Myocyte (in vitro differentiated cells): ENCODE measurements around the gene HSD11B1. TPM values are rescaled to one million over a fixed set of nuclear protein-coding genes. Genes with fewer than 3 reads are reported as not detected.
A peak's percentile ranks its signal among the peaks of the same experiment; 100 is the strongest.

Source experiments
- DNase-seq: peaks from one replicate; pipeline ENCODE4 v3.0.0-alpha.2; 2012; ENCODE audit warnings: low read depth
- total RNA-seq: library from RNA; depleted of rRNA; stranded (reverse); fragments of >200 nt; gene quantifications from 2 replicates; pipeline ENCODE4 v1.2.3, GENCODE V29; 2014

Gene HSD11B1
- total RNA-seq, 1 donor from 2014 or later, result 2.0 TPM

DNA sequence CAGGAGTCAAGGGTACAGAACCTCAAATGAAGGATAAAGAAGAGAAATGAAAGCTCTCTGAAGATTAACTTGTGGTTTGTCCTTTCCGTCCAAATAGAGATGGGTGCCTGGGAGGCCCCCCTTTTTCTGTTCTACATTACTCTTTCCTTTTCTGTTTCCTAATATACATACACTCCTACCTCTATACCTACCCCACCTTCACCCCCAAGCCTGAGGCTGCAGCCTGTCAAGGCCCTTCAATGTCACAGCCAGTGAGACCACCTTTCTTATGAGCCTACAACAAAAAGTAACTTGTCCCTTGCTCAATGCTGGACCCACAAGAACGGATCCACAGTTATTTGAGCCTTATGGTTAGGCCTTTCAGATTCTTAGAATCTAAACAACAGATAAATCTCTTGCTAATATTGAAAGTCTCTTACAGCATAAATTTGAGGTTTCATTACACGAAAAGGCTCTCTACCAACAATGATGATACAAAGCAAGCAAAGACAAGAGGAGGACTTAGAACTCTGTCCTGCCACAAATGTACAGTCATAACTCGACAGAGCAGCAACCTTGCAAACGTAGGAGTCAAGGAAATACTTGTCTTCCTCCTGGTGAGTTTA is 47.1 kb downstream of the HSD11B1 start:
- DNase-seq, result no peak

DNA sequence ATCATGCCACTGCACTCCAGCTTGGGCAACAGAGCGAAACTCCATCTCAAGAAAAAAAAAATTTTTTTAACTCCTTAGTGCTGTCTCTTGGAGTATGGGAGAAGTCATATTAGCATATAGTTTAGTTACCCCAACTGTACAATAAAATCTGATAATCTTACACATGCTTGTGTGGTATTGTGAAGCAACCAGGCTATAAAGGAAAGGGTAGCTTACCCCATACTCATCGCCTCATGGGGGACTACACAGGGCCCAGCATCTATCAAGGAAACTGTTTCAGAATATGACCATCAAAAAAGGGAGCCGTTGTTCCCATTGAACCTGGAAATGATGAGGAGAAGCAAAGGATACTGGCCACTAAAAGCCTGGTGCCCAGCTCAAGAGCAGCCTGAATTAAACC is 48.2 kb downstream of the HSD11B1 start:
- no peak for DNase-seq

DNA sequence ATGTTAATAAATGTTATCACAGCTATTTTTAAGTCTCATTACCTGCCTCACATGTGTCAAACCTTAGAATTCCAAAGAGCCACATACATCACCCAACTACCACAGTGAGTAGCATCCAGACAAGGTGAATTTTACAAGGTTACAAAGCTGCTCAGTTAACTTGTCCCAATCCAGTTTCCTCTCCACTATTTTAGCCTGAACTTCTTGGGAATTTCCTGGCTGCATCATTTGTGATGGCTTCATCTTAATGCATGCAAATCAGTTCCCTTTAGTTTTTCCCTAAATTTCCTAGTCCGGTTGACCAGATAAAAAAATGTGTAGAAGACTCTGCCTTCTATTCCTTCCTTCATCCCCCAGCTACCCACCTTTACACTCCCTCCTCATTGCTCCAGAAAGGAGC is 50.6 kb downstream of the HSD11B1 start:
- no peak for DNase-seq

DNA sequence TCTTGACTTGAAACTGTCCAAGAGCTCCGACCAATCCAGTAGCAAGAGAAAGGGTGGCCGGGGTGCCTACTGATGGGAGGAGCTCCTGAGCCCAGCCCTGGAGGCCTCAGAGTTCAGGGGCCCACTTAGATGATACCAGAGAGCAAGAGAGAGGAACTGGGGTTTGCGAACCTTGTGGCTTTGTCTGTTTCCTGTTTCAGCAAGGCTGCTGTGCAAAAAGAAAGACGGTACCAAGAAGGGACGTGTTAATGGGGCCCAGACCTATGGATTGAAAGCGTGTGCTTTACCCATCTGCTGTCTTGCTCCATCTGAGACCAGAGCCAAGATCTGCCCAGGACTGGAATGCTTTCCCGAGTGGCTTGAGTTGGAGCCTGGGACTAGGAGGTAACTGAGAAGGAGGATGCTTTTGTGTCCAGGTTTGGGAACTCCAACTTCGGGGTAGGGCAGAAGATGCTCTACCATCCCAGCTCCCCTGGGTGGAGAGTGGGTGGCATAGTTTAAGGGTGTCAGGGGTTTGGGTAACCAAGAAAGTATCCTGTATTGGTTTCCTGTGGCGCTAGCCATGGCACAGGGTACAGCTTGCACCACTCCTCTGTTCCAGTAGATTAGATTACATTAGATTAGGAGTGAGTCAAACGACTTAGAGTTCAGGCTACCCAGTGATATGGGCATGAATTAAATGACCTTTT is 51.4 kb downstream of the HSD11B1 start, which contains the start of gene TRAF3IP3:
Gene TRAF3IP3, plus strand, starts transcription at position 128 of the 689 bp plus-strand sequence. CDS start 3,987 bp downstream, outside the sequence.
- DNase-seq, result no peak

DNA sequence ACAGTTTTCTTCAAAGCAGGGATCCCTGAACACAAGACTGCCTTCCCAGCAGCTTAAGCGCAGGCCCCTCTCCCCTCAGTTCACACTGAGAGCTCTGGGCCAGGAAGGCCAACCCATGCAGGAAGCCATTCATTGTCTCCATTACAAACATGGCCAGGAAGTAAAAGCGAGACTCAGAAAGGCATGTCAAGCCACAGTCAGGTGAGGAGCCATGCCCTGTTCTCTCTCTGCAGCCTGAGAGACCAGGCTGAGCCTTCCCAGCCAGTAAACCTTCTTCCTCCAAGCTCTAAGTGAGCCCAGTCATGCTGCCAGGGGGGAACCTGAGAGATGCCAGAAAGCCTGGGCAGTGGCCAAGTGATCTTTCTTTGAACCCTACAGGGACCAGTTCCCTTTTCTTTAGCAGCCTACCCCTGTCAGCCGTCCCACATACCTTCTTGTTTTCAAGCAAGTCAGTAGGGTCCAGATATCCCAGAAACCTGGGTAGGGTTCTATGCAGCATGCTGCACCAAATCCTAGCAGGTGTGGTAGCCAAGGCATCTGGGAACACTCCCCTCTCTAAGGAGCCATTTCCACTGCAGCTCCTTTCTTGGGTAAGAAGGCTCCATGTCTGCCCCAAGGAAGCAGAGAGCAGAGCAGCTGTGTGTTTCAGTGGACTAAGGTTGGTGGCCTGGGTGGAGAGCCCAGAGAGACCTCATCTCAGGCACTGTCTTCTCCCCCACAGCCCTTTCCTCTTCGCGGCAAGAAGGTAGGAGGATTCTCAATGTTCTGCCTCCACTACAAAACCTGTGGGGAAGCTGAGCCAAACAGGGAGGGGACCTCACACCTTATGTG is 52.2 kb downstream of the HSD11B1 start:
- DNase-seq, result no peak

DNA sequence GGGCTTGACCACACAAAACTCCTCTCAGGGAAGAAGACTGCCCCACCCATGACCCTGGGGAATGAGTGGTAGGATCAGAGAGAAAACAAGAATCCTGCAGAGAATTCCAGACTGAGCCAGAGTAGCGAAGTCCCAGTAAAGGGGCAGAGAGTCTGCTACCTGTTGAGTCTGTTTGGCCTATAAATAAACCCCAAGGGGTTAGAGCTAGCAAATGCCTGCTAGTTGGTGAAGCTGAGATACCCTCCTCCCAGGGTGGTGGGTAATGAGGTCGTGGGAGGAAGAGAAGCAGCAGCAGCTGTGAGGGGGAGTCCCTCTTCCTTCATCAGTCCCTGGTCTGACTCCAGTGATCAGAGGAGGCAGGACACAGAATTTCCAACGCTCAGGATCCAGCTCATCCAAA is 53.8 kb downstream of the HSD11B1 start:
- no peak for DNase-seq

DNA sequence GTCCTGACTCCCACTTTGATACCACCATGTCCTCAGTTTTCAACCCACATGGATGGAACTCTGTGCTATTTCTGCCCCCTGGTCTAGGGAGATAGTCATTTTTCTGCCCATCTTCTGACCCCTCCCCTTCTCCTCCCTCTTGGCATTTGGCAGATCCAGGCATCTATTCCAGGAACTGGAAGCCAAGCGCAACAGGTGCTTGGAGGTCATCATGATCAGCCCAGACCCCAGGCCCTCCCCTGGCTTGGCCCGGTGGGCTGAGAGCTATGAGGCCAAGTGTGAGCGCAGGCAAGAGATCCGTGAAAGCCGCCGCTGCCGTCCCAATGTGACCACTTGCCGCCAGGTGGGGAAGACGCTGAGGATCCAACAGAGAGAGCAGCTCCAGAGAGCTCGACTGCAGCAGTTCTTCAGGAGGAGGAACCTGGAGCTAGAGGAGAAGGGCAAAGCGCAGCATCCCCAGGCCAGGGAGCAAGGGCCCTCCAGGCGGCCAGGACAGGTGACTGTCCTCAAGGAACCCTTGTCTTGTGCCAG is 55.2 kb downstream of the HSD11B1 start:
- DNase-seq, result peak; percentile 57

DNA sequence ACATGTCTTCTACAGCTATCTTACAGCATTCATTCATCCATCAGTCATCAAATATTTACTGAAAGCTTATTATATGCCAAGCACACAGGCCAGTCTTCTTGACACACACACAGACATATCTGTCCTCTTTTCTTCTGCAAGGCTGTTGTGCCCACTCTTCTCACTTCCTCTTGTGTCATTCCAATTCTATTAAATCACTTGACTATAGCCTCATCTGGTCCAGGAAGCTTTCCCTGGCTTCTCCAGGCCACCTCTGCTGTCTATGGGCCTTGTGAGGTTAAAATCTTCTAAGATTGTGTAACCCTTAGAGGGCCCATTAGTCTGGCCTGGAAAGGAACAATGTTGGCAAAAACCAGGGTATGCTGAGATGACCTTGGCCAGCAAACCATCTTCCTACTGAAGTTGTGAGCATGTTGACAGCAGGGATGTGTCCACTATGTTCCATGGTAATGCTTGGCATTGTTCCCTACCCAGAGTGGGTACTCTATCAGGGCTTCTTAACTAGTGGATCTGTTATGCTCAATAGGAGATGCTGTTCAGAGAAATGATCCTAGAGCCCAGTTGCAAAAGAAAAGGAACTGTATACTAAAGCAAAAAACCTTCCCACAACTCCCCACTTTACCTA is 56.5 kb downstream of the HSD11B1 start:
- no peak for DNase-seq

DNA sequence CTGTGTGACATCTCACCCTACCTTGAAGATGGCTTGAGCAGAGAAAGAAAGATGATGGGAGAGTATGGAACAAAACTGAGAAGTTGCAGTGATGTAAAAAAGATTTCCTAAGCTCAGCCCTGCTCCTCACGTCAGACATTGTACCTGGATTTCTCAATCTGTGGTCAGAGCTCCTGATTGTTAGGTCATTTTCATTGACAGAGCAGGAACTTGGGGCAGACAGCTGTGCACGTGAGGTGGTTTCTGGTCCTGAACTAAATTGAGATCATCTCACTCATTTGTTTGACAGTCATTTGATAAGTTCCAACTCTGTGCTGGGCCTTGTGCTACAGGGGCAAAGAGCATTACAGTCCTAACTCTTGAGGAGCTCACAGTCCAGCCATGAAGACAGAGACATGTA is 61.4 kb downstream of the HSD11B1 start:
- DNase-seq, result no peak

DNA sequence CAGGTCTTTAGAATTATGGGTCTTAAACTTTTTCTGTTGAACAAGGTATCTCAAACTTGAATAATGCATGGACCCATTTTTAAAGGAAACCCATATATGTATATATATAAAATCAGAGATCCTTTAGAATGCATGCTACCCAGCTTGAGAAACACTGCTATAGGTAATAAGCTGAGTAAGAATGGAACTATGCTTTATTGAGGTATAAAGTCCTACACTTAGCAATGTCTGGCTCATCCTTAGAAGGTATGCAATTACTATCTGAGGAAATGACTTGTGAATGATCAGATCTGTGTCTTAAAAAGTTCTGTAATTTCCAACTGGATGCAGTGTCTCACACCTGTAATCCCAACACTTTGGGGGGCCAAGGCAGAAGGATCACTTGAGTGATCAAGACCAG is 62.5 kb downstream of the HSD11B1 start:
- no peak for DNase-seq

DNA sequence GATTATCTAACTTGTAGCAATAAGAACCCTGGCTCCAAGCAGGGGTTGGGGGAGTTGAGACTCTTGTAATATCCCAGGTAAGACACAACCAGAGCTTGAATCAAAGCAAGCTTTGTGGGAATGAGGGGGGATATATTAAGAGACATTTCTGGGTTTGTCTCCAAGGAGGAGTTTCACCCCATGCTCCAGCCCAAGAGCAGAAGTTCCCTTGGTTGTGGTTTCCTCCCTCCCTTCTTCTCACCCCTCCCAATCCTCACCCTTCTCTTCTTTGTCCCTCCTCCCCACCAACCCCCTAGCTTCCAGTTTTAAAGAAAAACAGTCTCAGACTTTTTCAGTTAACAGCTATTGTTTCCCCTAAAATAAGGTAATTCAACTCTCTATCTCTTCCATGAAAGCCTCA is 63.1 kb downstream of the HSD11B1 start:
- no peak for DNase-seq

DNA sequence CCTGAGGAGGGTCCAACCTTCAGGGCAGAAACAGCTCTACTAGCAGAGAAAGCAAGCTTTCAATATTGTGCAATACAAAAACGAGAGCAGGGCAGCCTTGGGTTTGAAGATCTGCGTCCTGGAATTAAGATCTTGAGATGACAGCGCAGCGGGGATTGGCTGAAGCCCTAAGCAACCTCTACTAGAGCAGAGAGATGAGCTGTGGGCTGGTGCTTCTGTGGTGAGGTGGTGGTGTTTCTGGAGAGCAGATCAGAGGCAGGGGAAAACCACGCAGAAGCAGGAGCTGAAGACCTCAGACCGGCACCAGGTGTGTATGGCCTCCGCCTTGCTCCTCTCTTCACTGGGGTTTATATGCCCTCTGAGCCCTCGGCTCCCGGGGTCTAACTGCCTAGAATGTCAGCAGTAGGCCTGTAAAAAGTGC is 63.7 kb downstream of the HSD11B1 start:
- DNase-seq, result no peak

DNA sequence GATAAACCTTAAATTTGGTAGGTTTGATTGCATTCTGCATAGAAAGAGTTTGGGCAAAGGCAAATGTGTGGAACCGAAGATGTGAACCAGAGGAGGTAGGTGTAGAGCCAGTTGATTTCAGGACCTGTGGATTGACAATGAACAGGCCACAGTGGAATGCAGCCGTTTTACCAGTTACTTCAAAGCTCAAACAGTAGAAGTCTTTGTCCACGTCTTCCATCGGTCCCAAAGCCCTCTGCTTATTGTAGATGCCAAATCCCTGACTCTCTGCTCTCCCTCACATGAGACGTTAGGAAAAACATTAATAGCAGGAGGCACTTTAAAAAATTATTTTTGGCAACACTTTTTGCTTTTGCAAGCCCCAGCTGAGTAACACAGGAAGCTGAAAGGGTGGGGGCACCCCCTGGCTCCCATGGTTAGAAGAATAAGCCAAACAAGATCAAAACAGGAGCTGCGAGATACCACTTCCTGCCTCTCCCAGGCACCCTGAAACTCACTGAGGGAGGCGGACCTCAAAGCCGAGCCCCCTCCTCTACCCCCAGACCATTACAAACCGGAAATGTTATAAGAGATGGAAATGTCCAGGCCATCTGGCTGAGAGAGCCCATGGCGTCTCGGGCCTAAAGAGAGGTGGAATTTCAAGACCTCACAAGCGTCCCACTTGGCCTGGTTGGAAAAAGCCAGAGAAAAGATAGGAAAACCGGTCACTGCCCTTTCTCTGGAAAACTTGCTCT is 64.7 kb downstream of the HSD11B1 start:
- DNase-seq, result peak; percentile 61

DNA sequence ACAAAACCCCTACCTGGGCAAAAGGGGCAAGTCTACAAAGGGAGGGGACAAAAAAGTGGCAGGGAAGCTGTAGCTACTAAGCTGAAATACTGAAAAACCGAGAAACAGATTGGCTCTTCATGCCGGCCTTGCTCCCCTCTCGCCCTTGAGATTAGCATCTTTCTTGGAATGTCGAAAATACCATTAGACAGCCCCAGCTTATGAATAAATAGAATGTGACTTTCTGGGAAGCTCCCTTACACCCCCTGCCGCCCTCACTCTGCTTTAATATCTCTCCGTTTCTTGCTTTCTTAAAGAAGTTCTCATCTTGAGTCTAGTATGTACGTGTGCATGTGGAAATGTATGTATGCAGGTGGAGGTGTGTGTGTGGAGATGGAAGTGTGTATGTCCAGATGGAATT is 65.3 kb downstream of the HSD11B1 start:
- no peak for DNase-seq

DNA sequence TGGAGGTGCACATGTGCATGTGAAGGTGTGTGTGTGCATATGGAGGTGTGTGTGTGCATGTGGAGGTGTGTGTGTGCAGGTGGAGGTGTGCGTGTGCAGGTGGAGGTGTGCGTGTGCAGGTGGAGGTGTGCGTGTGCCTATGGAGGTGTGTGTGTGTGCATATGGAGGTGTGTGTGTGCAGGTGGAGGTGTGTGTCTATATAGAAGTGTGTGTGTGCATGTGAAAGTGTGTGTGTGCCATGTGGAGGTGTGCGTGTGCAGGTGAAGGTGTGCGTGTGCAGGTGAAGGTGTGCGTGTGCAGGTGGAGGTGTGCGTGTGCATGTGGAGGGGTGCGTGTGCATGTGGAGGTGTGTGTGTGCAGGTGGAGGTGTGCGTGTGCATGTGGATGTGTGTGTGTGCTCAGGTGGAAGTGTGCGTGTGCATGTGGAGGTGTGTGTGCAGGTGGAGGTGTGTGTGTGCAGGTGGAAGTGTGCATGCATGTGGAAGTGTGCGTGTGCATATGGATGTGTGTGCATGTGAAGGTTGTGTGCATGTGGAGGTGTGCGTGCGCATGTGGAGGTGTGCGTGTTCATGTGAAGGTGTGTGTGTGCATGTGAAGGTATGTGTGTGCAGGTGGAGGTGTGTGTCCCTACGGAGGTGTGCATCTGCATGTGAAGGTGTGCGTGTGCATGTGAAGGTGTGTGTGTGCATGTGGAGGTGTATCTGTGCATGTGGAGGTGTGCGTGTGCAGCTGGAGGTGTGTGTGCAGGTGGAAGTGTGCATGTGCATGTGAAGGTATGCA is 66.2 kb downstream of the HSD11B1 start:
- no peak for DNase-seq

DNA sequence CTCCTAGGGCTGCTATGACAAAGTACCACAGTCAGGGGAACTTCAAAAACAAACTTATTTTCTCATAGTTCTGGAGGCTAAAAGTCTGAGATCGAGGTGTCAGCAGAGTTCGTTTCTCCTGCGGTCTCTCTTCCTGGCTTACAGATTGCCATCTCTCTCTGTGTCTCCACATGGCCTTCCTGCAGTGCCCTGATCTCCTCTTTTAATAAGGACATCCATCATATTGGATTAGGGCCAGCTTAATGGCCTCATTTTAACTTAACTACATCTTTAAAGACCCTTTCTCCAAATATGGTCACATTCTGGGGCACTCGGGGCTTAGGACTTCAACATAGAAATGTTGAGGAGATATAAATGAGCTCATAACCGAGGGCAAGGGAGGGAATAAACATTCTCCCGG is 67.5 kb downstream of the HSD11B1 start:
- DNase-seq, result no peak

DNA sequence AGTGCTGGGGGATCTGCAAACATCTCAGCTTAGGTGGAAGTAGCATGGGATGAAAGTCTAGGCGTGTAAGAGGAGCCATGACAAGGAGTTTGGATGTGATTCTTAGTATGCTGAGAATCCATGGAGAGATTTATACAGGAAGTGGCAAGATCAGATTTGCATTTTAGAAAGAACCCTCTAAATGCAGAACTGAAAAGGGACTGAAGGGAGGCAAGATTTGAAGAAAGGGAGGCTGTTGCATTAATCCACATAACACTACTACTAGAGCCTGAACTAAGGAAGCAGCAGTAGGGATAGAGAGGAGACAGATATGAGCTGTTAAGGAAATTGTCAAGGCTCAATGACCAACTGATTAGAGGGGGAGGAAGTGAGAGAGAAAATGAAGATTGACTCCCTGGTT is 69.9 kb downstream of the HSD11B1 start:
- DNase-seq, result no peak

DNA sequence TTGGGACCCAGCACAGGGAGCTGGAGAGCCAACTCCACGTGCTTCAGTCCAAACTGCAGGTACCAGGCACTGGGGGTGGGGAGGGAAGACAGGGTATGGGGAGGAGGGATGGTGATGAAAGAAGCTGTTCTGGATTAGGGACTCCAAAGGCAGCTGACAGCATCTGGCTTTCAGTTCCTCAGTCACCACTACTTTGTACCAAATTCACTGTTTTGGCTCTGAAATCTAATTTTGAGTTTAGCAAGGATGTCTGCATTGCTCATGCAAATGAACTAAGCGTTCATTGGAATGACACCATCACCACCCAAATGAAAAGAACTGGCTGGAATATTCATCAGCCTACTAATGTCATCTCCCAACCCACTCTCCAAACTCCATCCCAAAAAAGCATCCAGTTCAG is 71.0 kb downstream of the HSD11B1 start:
- DNase-seq, result no peak

DNA sequence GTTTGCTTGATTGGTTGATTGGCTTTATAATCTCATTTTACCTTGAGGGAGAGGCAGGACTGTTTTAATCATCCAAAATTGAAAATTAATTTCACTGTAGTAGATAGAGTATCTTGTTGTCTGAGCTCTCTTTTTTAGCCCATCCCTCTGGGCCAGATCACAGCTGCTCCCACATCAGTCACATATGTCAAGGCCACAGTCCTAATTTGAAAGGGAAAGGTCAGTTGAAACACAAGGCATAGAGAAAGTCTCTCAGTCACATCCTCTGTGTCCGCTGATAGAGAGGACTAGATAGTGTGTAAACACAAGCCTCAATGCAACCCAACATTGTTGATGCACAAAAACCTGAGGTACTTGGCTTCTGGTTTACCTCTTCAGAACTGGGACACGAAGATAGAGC is 72.9 kb downstream of the HSD11B1 start:
- peak; percentile 75 for DNase-seq

DNA sequence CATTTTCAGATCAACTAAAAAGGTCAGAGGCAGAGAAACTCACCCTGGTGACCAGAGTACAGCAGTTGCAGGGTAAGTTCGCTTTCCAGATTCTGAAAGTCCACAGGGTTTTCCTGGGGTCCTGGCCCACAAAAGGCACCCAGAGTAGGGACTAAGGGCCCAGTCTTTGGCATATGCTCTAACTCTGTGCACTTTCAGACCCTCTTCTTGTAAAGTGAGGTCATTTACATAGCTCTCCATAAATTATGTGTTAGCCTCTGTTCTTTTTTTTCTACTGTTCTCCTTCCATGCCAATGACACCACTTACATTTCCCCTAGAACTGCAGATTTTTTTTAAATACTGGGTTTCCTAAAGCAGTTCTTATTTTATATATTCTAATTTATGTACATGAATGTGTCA is 73.5 kb downstream of the HSD11B1 start:
- no peak for DNase-seq
